HG02623 (cell line): ENCODE results near the gene AP3S2.
"Not testable (repeated sequence)": the region's sequence is repeated elsewhere in the genome, so short reads cannot be mapped to it uniquely, and the experiment has no call there.

Source experiments
- ATAC-seq: cut with Tn5 transposase; IDR thresholded peaks from one replicate; pipeline ENCODE4 v1.9.1; 2021; ENCODE audit warnings: moderate library complexity; ENCODE audit not compliant: unreplicated experiment

AP3S2 gene

GRCh38 chr15:89870006-89870405 lies 23.8 kb downstream of the AP3S2 start:
- ATAC-seq = no peak

GRCh38 chr15:89869490-89869889 lies 24.3 kb downstream of the AP3S2 start:
- not testable (repeated sequence) for ATAC-seq

- no peak for ATAC-seq
Measured at GRCh38 chr15:89864958-89865739, 28.6 kb downstream of the AP3S2 start.

- ATAC-seq = no peak
Measured at GRCh38 chr15:89863918-89864317, 29.9 kb downstream of the AP3S2 start.

GRCh38 chr15:89860891-89861290 lies 32.9 kb downstream of the AP3S2 start:
- no peak for ATAC-seq

GRCh38 chr15:89860431-89860830 lies 33.4 kb downstream of the AP3S2 start:
- no peak for ATAC-seq

GRCh38 chr15:89858661-89859458 lies 34.9 kb downstream of the AP3S2 start:
- no peak for ATAC-seq

- no peak for ATAC-seq
Measured at GRCh38 chr15:89857673-89858072, 36.1 kb downstream of the AP3S2 start.

GRCh38 chr15:89855948-89856347 lies 37.8 kb downstream of the AP3S2 start:
- no peak for ATAC-seq

GRCh38 chr15:89854863-89855262 lies 38.9 kb downstream of the AP3S2 start:
- ATAC-seq = not testable (repeated sequence)

- no peak for ATAC-seq
Measured at GRCh38 chr15:89852342-89852995, 41.3 kb downstream of the AP3S2 start.

GRCh38 chr15:89851673-89852341 lies 42.0 kb downstream of the AP3S2 start:
- no peak for ATAC-seq

GRCh38 chr15:89848970-89849292 lies 44.9 kb downstream of the AP3S2 start:
- ATAC-seq = no peak

GRCh38 chr15:89847101-89847500 lies 46.7 kb downstream of the AP3S2 start:
- no peak for ATAC-seq

GRCh38 chr15:89845305-89845893 lies 48.4 kb downstream of the AP3S2 start:
- ATAC-seq = no peak

GRCh38 chr15:89841962-89842361 lies 51.8 kb downstream of the AP3S2 start:
- no peak for ATAC-seq

- no peak for ATAC-seq
Measured at GRCh38 chr15:89841306-89841705, 52.5 kb downstream of the AP3S2 start.

- ATAC-seq = no peak
Measured at GRCh38 chr15:89839167-89839810, 54.5 kb downstream of the AP3S2 start.

- ATAC-seq = no peak
Measured at GRCh38 chr15:89837830-89838178, 56.0 kb downstream of the AP3S2 start.

- no peak for ATAC-seq
Measured at GRCh38 chr15:89837134-89837829, 56.5 kb downstream of the AP3S2 start.
